ENCODE results near the gene FKBP5. TPM values are rescaled to one million over a fixed set of nuclear protein-coding genes. Genes with fewer than 3 reads are reported as not detected.
"Not testable (repeated sequence)": the region's sequence is repeated elsewhere in the genome, so short reads cannot be mapped to it uniquely, and the experiment has no call there.

Gene FKBP5
- total RNA-seq, 1 experiment from 2014 or later: 0.29 TPM

GRCh38 chr6:35550437-35550836 lies 138.3 kb downstream of the FKBP5 start:
- no peaks in the 10 kb centered on the region for H3K4me1 ChIP-seq (replicated peaks)
- H3K36me3 ChIP-seq: no peaks in the 10 kb centered on the region
- no peak overlapping the region for H3K27ac ChIP-seq
- H3K27me3 ChIP-seq (replicated peaks): 0 out of 2 replicates have a peak, but pooled peaks cover 4% of the 10 kb centered on the region
- no peak for DNase-seq (ENCODE audit: low read depth in 1 of 2, low spot score in 2 of 2)
- no peak overlapping the region for H3K4me3 ChIP-seq
- no peaks in the 10 kb centered on the region for H3K9me3 ChIP-seq (replicated peaks)

GRCh38 chr6:35547676-35548075 lies 141.0 kb downstream of the FKBP5 start:
- H3K9me3 ChIP-seq (replicated peaks): no peaks in the 10 kb centered on the region
- no peaks in the 10 kb centered on the region for H3K36me3 ChIP-seq
- no peaks in the 10 kb centered on the region for H3K4me1 ChIP-seq (replicated peaks)
- no peak for DNase-seq (ENCODE audit: low read depth in 1 of 2, low spot score in 2 of 2)
- no peak overlapping the region for H3K27ac ChIP-seq
- 0 out of 2 replicates have a peak, but pooled peaks cover 4% of the 10 kb centered on the region for H3K27me3 ChIP-seq (replicated peaks)
- H3K4me3 ChIP-seq: no peak overlapping the region

GRCh38 chr6:35544769-35545361 lies 143.8 kb downstream of the FKBP5 start:
- Histone ChIP-seq H3K4me3 (no peak overlapping the region), H3K4me1 (replicated peaks) (no peaks in the 10 kb centered on the region), H3K27me3 (replicated peaks) (0 out of 2 replicates have a peak, but pooled peaks cover 4% of the 10 kb centered on the region), H3K27ac (no peak overlapping the region), H3K9me3 (replicated peaks) (no peaks in the 10 kb centered on the region; the same call in 1 of the 2 replicates), H3K36me3 (no peaks in the 10 kb centered on the region)
- DNase-seq (ENCODE audit: low read depth in 1 of 2, low spot score in 2 of 2): no peak

- Histone ChIP-seq H3K4me3 (no peak overlapping the region), H3K27ac (no peak overlapping the region), H3K4me1 (replicated peaks) (no peaks in the 10 kb centered on the region), H3K9me3 (replicated peaks) (no peaks in the 10 kb centered on the region; the same call in 1 of the 2 replicates), H3K36me3 (no peaks in the 10 kb centered on the region), H3K27me3 (replicated peaks) (0 out of 2 replicates have a peak, but pooled peaks cover 4% of the 10 kb centered on the region)
- no peak for DNase-seq (ENCODE audit: low read depth in 1 of 2, low spot score in 2 of 2)
Measured at GRCh38 chr6:35543459-35544193, 145.1 kb downstream of the FKBP5 start.

- no peak for DNase-seq (ENCODE audit: low read depth in 1 of 2, low spot score in 2 of 2)
- H3K27me3 ChIP-seq (replicated peaks): 0 out of 2 replicates have a peak, but pooled peaks cover 4% of the 10 kb centered on the region
- no peak overlapping the region for H3K27ac ChIP-seq
- H3K4me1 ChIP-seq (replicated peaks): no peaks in the 10 kb centered on the region
- no peak overlapping the region for H3K4me3 ChIP-seq
- H3K9me3 ChIP-seq (replicated peaks): no peaks in the 10 kb centered on the region; the same call in 1 of the 2 replicates
- H3K36me3 ChIP-seq: no peaks in the 10 kb centered on the region
Measured at GRCh38 chr6:35541836-35542235, 146.9 kb downstream of the FKBP5 start.

GRCh38 chr6:35539223-35539622 lies 149.5 kb downstream of the FKBP5 start:
- no peaks in the 10 kb centered on the region for H3K36me3 ChIP-seq
- H3K4me3 ChIP-seq: no peak overlapping the region
- no peak for DNase-seq (ENCODE audit: low read depth in 1 of 2, low spot score in 2 of 2)
- H3K27me3 ChIP-seq (replicated peaks): no peaks in the 10 kb centered on the region
- H3K4me1 ChIP-seq (replicated peaks): no peaks in the 10 kb centered on the region
- H3K27ac ChIP-seq: no peak overlapping the region
- no peaks in the 10 kb centered on the region; the same call in 1 of the 2 replicates for H3K9me3 ChIP-seq (replicated peaks)

GRCh38 chr6:35535847-35536246 lies 152.9 kb downstream of the FKBP5 start:
- not testable (repeated sequence) for H3K27me3 ChIP-seq (replicated peaks); H3K4me3 ChIP-seq; H3K9me3 ChIP-seq (replicated peaks); H3K27ac ChIP-seq; DNase-seq (ENCODE audit: low read depth in 1 of 2, low spot score in 2 of 2); H3K36me3 ChIP-seq; H3K4me1 ChIP-seq (replicated peaks)

- no peak overlapping the region for H3K4me3 ChIP-seq
- no peaks in the 10 kb centered on the region for H3K36me3 ChIP-seq
- H3K27me3 ChIP-seq (replicated peaks): no peaks in the 10 kb centered on the region
- H3K9me3 ChIP-seq (replicated peaks): no peaks in the 10 kb centered on the region
- DNase-seq (ENCODE audit: low read depth in 1 of 2, low spot score in 2 of 2): no peak
- H3K4me1 ChIP-seq (replicated peaks): no peaks in the 10 kb centered on the region
- no peak overlapping the region for H3K27ac ChIP-seq
Measured at GRCh38 chr6:35534407-35535170, 154.1 kb downstream of the FKBP5 start.

GRCh38 chr6:35533981-35534380 lies 154.7 kb downstream of the FKBP5 start:
- Histone ChIP-seq H3K4me3 (no peak overlapping the region), H3K27ac (no peak overlapping the region), H3K36me3 (no peaks in the 10 kb centered on the region), H3K4me1 (replicated peaks) (no peaks in the 10 kb centered on the region), H3K27me3 (replicated peaks) (no peaks in the 10 kb centered on the region), H3K9me3 (replicated peaks) (no peaks in the 10 kb centered on the region)
- no peak for DNase-seq (ENCODE audit: low read depth in 1 of 2, low spot score in 2 of 2)

- no peak overlapping the region for H3K27ac ChIP-seq
- H3K27me3 ChIP-seq (replicated peaks): no peaks in the 10 kb centered on the region
- no peak for DNase-seq (ENCODE audit: low read depth in 1 of 2, low spot score in 2 of 2)
- H3K4me3 ChIP-seq: no peak overlapping the region
- no peaks in the 10 kb centered on the region for H3K36me3 ChIP-seq
- H3K9me3 ChIP-seq (replicated peaks): no peaks in the 10 kb centered on the region
- no peaks in the 10 kb centered on the region for H3K4me1 ChIP-seq (replicated peaks)
Measured at GRCh38 chr6:35532126-35532525, 156.6 kb downstream of the FKBP5 start.

GRCh38 chr6:35524380-35525020 lies 164.2 kb downstream of the FKBP5 start:
- no peak overlapping the region for H3K27ac ChIP-seq
- no peak overlapping the region for H3K4me3 ChIP-seq
- no peaks in the 10 kb centered on the region for H3K27me3 ChIP-seq (replicated peaks)

More at GRCh38 chr6:35524380-35525020, 164.2 kb downstream of the FKBP5 start:
- Histone ChIP-seq H3K9me3 (replicated peaks) (no peaks in the 10 kb centered on the region), H3K4me1 (replicated peaks) (peaks cover 5% of the 10 kb centered on the region; the same call in 1 of the 2 replicates), H3K36me3 (no peaks in the 10 kb centered on the region)
- no peak for DNase-seq (ENCODE audit: low read depth in 1 of 2, low spot score in 2 of 2)

Data from SJSA1 (cell line).